HL-60 (cell line): ENCODE results near the gene ONECUT1.

ENCODE experiments used
- DNase-seq, 2 experiments: peaks; one replicate each; pipeline ENCODE4 v3.0.0-alpha.2; 2010 to 2020; ENCODE audit warnings: low read depth in 1 of 2, low spot score in 1 of 2
- H3K27ac ChIP-seq: fragments of 250-450 bp; sonication (Bioruptor Pico); replicated peaks from 2 replicates; pipeline ENCODE4 v1.5.1; 2020; ENCODE audit warnings: mild to moderate bottlenecking, moderate library complexity
- H3K27me3 ChIP-seq: fragments of 250-450 bp; sonication (Bioruptor Pico); 2 replicates; pipeline ENCODE4 v1.5.1; 2021; ENCODE audit warnings: mild to moderate bottlenecking, moderate library complexity; ENCODE audit not compliant: insufficient read depth, poor library complexity, severe bottlenecking
- H3K4me3 ChIP-seq: replicated peaks from 2 replicates; pipeline ENCODE4 v1.5.1; 2011; ENCODE audit warnings: mild to moderate bottlenecking, control low read depth, low read length; ENCODE audit not compliant: insufficient read depth
- CTCF ChIP-seq: IDR thresholded peaks from one replicate; pipeline ENCODE4 v1.5.1; 2011; ENCODE audit warnings: low read length, control low read depth, inconsistent platforms; ENCODE audit not compliant: insufficient read depth
- GABPA ChIP-seq: IDR thresholded peaks from 2 replicates; pipeline ENCODE4 v1.6.1; 2012; ENCODE audit warnings: low read depth
- POLR2AphosphoS5 ChIP-seq: IDR thresholded peaks from 2 replicates; pipeline ENCODE4 v1.6.1; 2012; ENCODE audit warnings: low read depth
- REST ChIP-seq: IDR thresholded peaks from 2 replicates; pipeline ENCODE4 v1.6.1; 2012; ENCODE audit warnings: low read depth; ENCODE audit not compliant: insufficient replicate concordance
- SPI1 ChIP-seq: IDR thresholded peaks from 2 replicates; pipeline ENCODE4 v1.6.1; 2012; ENCODE audit warnings: low read depth, mild to moderate bottlenecking, borderline replicate concordance

Gene ONECUT1

GRCh38 chr15:52760562-52760961 lies 29.6 kb downstream of the ONECUT1 start:
- peaks cover 4% of the 10 kb centered on the region for H3K27me3 ChIP-seq
- no peak for TF ChIP-seq GABPA
- DNase-seq: no peak
- no peak overlapping the region for H3K27ac ChIP-seq
- H3K4me3 ChIP-seq: no peak overlapping the region

- no peak for DNase-seq
- H3K27me3 ChIP-seq: peaks cover 4% of the 10 kb centered on the region
- no peak overlapping the region for H3K4me3 ChIP-seq
- no peak for TF ChIP-seq SPI1
- H3K27ac ChIP-seq: no peak overlapping the region
Measured at GRCh38 chr15:52759969-52760368, 30.2 kb downstream of the ONECUT1 start.

GRCh38 chr15:52757496-52757895 lies 32.6 kb downstream of the ONECUT1 start:
- H3K27me3 ChIP-seq: peaks cover 4% of the 10 kb centered on the region
- no peak overlapping the region for H3K4me3 ChIP-seq
- TF ChIP-seq REST: no peak
- TF ChIP-seq CTCF: no peak
- no peak for TF ChIP-seq GABPA
- TF ChIP-seq POLR2AphosphoS5: no peak
- TF ChIP-seq SPI1: no peak
- H3K27ac ChIP-seq: no peak overlapping the region
- no peak for DNase-seq

GRCh38 chr15:52751522-52751921 lies 38.6 kb downstream of the ONECUT1 start:
- Histone ChIP-seq H3K27me3 (peaks cover 4% of the 10 kb centered on the region), H3K4me3 (no peak overlapping the region), H3K27ac (no peak overlapping the region)
- no peak for DNase-seq
- TF ChIP-seq SPI1: no peak
- TF ChIP-seq REST: no peak
- no peak for TF ChIP-seq POLR2AphosphoS5
- TF ChIP-seq CTCF: no peak
- TF ChIP-seq GABPA: no peak

GRCh38 chr15:52749258-52749657 lies 40.9 kb downstream of the ONECUT1 start:
- H3K27ac ChIP-seq: no peak overlapping the region
- no peak for TF ChIP-seq CTCF
- TF ChIP-seq SPI1: no peak
- TF ChIP-seq GABPA: no peak
- no peak for TF ChIP-seq POLR2AphosphoS5
- no peak for TF ChIP-seq REST
- H3K4me3 ChIP-seq: no peak overlapping the region
- DNase-seq: no peak
- no peaks in the 10 kb centered on the region for H3K27me3 ChIP-seq
